Osteoblast (primary cell): Measurements from ENCODE around the gene OTOGL. TPM values are rescaled to one million over a fixed set of nuclear protein-coding genes. Genes with fewer than 3 reads are reported as not detected.

Experiments
- DNase-seq: peaks from one replicate; pipeline ENCODE4 v3.0.0; 2011; ENCODE audit warnings: low spot score, mixed read lengths; ENCODE audit not compliant: insufficient read length; ENCODE audit errors: missing footprints
- H2AFZ ChIP-seq: 2 replicates; pipeline ENCODE4 v1.6.0; 2011; ENCODE audit warnings: mild to moderate bottlenecking, low read length
- H3K27ac ChIP-seq: 2 replicates; pipeline ENCODE4 v1.5.1; 2011; ENCODE audit warnings: mild to moderate bottlenecking, low read depth, low read length, moderate library complexity
- H3K27me3 ChIP-seq: 2 replicates; pipeline ENCODE4 v1.6.0; 2012; ENCODE audit warnings: mild to moderate bottlenecking, control low read depth, inconsistent platforms, low read length, moderate library complexity; ENCODE audit not compliant: insufficient read depth
- H3K36me3 ChIP-seq: 2 replicates; pipeline ENCODE4 v1.5.1; 2011; ENCODE audit warnings: mild to moderate bottlenecking, low read length, control low read depth, moderate library complexity; ENCODE audit not compliant: insufficient read depth
- H3K4me1 ChIP-seq: 2 replicates; pipeline ENCODE4 v1.5.1; 2011; ENCODE audit warnings: mild to moderate bottlenecking, low read length, control low read depth, moderate library complexity; ENCODE audit not compliant: insufficient read depth
- H3K4me2 ChIP-seq: 2 replicates; pipeline ENCODE4 v1.6.0; 2011; ENCODE audit warnings: mild to moderate bottlenecking, low read length; ENCODE audit not compliant: insufficient read depth
- H3K4me3 ChIP-seq: fragments of 200-600 bp; sonication (generic); 3 replicates; pipeline ENCODE4 v1.5.1; 2012; ENCODE audit warnings: mild to moderate bottlenecking, low read length, inconsistent platforms; ENCODE audit not compliant: insufficient read depth
- H3K79me2 ChIP-seq: 2 replicates; pipeline ENCODE4 v1.6.0; 2012; ENCODE audit warnings: mild to moderate bottlenecking, low read length, control low read depth, inconsistent platforms; ENCODE audit not compliant: insufficient read depth
- H3K9me3 ChIP-seq: 2 replicates; pipeline ENCODE4 v1.5.1; 2011; ENCODE audit warnings: low read depth, low read length, control low read depth
- H4K20me1 ChIP-seq: 2 replicates; pipeline ENCODE4 v1.6.0; 2012; ENCODE audit warnings: mild to moderate bottlenecking, low read length, control low read depth; ENCODE audit not compliant: insufficient read depth
- total RNA-seq: library from RNA; depleted of rRNA; stranded (reverse); fragments of >200 nt; gene quantifications from 2 replicates; pipeline ENCODE4 v1.2.3, GENCODE V29; 2012
- TF ChIP-seq, protein P1 (sequence below): IDR thresholded peaks from 2 replicates; pipeline ENCODE4 v1.5.1; 2011; ENCODE audit warnings: mild to moderate bottlenecking, low read depth, low read length, moderate library complexity; ENCODE audit errors: extremely low read depth

The OTOGL gene
- total RNA-seq, 1 donor: 0.36 TPM

DNA sequence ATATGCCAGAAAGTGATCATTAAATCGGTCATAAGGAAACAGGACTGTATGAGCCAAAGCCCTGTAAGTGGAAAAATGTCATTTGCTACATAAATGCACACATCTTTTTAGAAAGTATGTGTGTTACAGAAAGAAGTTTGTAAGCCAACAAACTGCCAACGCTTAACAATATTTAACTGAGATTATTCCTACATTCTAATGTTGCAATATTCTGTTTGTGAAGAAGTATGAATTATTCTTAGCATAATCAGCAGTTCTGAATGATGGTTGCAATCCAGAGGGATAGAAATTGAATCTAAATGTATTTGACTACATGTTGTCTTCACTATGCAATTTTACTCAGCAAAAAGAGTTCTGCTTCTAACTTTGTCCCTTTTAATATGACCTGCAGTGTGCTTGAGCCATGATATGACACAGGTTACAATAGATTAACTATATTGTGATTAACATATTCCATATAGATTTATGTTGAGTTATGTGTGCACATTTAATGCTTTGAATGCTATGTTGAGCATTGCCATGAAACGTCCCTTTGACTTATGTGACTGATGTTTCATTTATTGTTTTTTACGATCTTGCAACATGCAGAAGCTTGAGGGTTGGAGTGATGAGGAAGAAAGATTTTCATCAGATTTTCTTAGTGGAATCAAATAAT lies 277.9 kb downstream of the OTOGL start:
- H3K79me2 ChIP-seq: no peaks in the 10 kb centered on the region
- DNase-seq: no peak
- no peaks in the 10 kb centered on the region for H3K36me3 ChIP-seq
- peak overlapping the region; percentile 7 for H2AFZ ChIP-seq
- no peak overlapping the region for H3K27ac ChIP-seq
- TF ChIP-seq, protein P1, sequence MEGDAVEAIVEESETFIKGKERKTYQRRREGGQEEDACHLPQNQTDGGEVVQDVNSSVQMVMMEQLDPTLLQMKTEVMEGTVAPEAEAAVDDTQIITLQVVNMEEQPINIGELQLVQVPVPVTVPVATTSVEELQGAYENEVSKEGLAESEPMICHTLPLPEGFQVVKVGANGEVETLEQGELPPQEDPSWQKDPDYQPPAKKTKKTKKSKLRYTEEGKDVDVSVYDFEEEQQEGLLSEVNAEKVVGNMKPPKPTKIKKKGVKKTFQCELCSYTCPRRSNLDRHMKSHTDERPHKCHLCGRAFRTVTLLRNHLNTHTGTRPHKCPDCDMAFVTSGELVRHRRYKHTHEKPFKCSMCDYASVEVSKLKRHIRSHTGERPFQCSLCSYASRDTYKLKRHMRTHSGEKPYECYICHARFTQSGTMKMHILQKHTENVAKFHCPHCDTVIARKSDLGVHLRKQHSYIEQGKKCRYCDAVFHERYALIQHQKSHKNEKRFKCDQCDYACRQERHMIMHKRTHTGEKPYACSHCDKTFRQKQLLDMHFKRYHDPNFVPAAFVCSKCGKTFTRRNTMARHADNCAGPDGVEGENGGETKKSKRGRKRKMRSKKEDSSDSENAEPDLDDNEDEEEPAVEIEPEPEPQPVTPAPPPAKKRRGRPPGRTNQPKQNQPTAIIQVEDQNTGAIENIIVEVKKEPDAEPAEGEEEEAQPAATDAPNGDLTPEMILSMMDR: no peak
- H3K4me2 ChIP-seq: no peak overlapping the region
- no peaks in the 10 kb centered on the region for H3K27me3 ChIP-seq
- H4K20me1 ChIP-seq: no peaks in the 10 kb centered on the region
- H3K4me3 ChIP-seq: no peak overlapping the region
- H3K4me1 ChIP-seq: no peaks in the 10 kb centered on the region
- H3K9me3 ChIP-seq: no peaks in the 10 kb centered on the region

DNA sequence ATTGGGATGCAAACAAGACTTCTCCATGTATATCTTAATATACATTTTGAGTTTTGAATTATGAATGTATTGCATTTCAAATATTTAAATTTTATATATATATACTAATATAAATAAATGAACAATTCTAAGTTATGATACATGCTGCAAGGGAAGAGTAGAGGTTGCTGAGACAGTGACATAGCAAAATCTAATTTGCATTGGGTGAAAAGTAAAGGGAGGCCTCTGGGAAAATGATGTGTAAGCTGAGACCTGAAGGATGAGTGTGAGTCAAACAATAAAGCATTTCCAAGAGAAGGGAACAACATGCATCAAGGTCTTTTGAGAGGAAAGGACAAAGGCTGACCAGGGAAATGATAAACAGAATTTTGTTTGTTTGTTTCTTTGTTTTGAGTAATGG lies 281.8 kb downstream of the OTOGL start:
- H3K27me3 ChIP-seq: no peaks in the 10 kb centered on the region
- no peaks in the 10 kb centered on the region for H3K79me2 ChIP-seq
- no peaks in the 10 kb centered on the region for H3K9me3 ChIP-seq
- no peaks in the 10 kb centered on the region for H4K20me1 ChIP-seq
- no peaks in the 10 kb centered on the region for H3K36me3 ChIP-seq
- no peak overlapping the region for H3K4me3 ChIP-seq
- H2AFZ ChIP-seq: no peak overlapping the region
- no peak overlapping the region for H3K4me2 ChIP-seq
- no peaks in the 10 kb centered on the region for H3K4me1 ChIP-seq
- DNase-seq: no peak
- H3K27ac ChIP-seq: no peak overlapping the region
- TF ChIP-seq, protein P1: no peak

DNA sequence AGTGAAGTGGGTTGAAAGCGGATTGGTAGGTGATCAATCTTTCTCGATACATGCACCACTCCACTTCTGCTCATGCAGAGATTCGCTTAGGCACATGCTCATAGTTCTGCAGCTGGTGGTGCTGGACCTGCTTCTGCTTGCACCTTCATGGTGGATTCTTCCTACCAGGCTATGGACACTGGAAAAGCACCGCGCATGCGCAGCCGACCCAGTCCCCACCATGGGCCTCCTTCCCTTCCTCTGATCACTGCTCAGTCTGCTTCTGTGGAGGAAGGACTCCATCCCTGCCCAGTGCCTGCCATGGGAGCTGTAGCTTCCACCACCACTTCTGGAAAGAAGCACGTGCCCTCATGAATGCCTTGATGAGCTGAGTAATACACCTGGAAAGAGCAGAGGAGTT lies 282.9 kb downstream of the OTOGL start:
- no peaks in the 10 kb centered on the region for H3K4me1 ChIP-seq
- no peak overlapping the region for H3K4me3 ChIP-seq
- no peak overlapping the region for H3K4me2 ChIP-seq
- TF ChIP-seq, protein P1: no peak
- no peaks in the 10 kb centered on the region for H3K79me2 ChIP-seq
- H4K20me1 ChIP-seq: no peaks in the 10 kb centered on the region
- no peaks in the 10 kb centered on the region for H3K9me3 ChIP-seq
- DNase-seq: no peak
- no peaks in the 10 kb centered on the region for H3K36me3 ChIP-seq
- no peak overlapping the region for H2AFZ ChIP-seq
- H3K27me3 ChIP-seq: no peaks in the 10 kb centered on the region
- H3K27ac ChIP-seq: no peak overlapping the region

DNA sequence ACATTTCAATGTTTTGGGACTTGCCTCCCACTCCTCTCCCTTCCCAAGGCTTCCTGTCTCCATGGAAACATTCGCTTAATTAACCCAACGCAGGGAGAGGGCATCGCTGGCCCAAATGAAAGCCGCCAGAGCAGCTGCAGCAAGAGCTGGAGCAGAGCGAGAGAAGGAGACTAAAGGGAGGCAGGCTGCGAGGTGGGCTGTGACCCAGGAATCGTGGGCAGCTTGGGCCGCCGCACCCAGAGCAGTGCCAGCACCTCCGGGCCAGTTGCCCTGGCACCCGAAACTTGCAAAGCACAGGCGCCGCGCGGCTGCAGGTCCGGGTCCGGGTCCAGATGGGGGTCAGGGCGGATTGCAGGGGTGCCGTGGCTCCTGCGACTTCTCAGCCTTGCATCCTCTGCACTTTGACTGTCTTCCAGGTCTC lies 301.2 kb downstream of the OTOGL start:
- TF ChIP-seq, protein P1: no peak
- Histone ChIP-seq H4K20me1 (no peaks in the 10 kb centered on the region), H3K4me3 (peak overlapping the region; percentile 73), H3K4me1 (peaks cover 3% of the 10 kb centered on the region), H3K27ac (no peak overlapping the region), H3K9me3 (no peaks in the 10 kb centered on the region), H3K27me3 (no peaks in the 10 kb centered on the region), H3K79me2 (no peaks in the 10 kb centered on the region), H3K36me3 (no peaks in the 10 kb centered on the region), H2AFZ (peak overlapping the region; percentile 83), H3K4me2 (peak overlapping the region; percentile 84)
- peak; percentile 66 for DNase-seq
